ENCODE data around the gene ZMYND15. TPM values are rescaled to one million over a fixed set of nuclear protein-coding genes. Genes with fewer than 3 reads are reported as not detected.

The ZMYND15 gene
- total RNA-seq, 1 donor from 2014 or later: not detected

DNA sequence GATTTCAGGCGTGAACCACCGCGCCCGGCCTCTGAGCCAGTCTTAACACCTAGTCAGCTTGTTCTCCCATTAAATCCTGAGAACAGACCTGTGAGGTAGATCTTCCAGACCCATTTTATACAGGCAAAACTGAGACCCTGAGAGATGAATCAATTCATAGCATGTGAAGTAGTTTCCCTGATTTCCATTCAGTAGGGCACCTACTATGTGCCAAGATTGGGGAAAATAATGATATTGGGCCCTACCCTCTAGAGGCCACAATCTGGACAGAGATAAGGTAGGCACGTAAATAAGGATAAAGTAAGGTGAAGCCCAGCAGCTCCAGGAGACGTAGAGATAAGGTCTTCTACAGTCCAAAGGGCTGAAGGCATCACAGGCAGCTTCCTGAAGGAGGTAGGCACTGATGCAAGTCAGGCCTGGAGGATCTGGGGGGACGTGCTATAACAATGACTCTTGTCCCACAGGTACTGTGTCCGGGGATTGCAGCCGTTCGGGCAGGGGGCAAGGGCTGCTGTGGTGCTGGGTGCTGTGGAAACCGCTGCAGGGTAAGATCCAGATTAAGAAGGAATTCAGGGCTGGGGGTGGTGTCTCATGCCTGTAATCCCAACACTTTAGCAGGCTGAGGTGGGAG, 40.8 kb downstream of the ZMYND15 start:
- Histone ChIP-seq H3K4me2 (no peak overlapping the region), H3K9me3 (ENCODE audit: low read depth) (no peaks in the 10 kb centered on the region), H3K4me3 (no peak overlapping the region), H3K27ac (no peak overlapping the region), H3K27me3 (peaks cover 39% of the 10 kb centered on the region), H4K20me1 (ENCODE audit: low read depth) (no peaks in the 10 kb centered on the region), H2AFZ (replicated peaks) (no peak overlapping the region), H3F3A (ENCODE audit: low read depth) (no peaks in the 10 kb centered on the region), H3K9ac (no peak overlapping the region), H3K79me2 (ENCODE audit: low read depth) (no peaks in the 10 kb centered on the region), H3K36me3 (no peaks in the 10 kb centered on the region), H3K4me1 (no peaks in the 10 kb centered on the region)
- Mint-ChIP-seq H3K9me3 (no peaks in the 10 kb centered on the region), H3K27ac (no peak overlapping the region), H3K36me3 (no peaks in the 10 kb centered on the region), H3K4me1 (no peaks in the 10 kb centered on the region), H3K4me3 (no peak overlapping the region), H3K27me3 (ENCODE audit: insufficient read depth, low read depth) (peaks cover 9% of the 10 kb centered on the region)
- TF ChIP-seq, protein P1, sequence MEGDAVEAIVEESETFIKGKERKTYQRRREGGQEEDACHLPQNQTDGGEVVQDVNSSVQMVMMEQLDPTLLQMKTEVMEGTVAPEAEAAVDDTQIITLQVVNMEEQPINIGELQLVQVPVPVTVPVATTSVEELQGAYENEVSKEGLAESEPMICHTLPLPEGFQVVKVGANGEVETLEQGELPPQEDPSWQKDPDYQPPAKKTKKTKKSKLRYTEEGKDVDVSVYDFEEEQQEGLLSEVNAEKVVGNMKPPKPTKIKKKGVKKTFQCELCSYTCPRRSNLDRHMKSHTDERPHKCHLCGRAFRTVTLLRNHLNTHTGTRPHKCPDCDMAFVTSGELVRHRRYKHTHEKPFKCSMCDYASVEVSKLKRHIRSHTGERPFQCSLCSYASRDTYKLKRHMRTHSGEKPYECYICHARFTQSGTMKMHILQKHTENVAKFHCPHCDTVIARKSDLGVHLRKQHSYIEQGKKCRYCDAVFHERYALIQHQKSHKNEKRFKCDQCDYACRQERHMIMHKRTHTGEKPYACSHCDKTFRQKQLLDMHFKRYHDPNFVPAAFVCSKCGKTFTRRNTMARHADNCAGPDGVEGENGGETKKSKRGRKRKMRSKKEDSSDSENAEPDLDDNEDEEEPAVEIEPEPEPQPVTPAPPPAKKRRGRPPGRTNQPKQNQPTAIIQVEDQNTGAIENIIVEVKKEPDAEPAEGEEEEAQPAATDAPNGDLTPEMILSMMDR (IDR thresholded peaks at IDR 0.05): no peak
- TF ChIP-seq EZH2 (IDR thresholded peaks at IDR 0.05) (no peak), EZH2phosphoT487 (IDR thresholded peaks at IDR 0.05) (no peak)
- DNase-seq (ENCODE audit: low spot score): no peak

DNA sequence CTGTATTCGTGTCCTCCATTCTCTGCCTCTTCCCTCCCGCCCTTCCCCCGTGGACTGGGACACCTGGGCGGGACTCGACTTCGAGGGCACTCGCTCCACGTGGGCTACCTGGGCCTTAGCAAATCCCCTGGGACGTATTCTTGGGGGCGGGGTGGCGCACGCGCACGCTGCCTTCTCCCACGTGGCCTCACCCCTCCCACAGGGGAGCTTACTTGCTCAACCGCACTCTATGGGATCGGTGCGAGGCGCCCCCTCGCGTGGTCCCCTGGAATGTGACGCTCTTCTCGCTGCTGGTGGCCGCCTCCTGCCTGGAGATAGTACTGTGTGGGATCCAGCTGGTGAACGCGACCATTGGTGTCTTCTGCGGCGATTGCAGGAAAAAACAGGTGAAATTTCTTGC, 43.0 kb downstream of the ZMYND15 start:
- no peak for DNase-seq (ENCODE audit: low spot score)
- H2AFZ ChIP-seq (replicated peaks): no peak overlapping the region
- H3K27me3 Mint-ChIP-seq (ENCODE audit: insufficient read depth, low read depth): peaks cover 10% of the 10 kb centered on the region

DNA sequence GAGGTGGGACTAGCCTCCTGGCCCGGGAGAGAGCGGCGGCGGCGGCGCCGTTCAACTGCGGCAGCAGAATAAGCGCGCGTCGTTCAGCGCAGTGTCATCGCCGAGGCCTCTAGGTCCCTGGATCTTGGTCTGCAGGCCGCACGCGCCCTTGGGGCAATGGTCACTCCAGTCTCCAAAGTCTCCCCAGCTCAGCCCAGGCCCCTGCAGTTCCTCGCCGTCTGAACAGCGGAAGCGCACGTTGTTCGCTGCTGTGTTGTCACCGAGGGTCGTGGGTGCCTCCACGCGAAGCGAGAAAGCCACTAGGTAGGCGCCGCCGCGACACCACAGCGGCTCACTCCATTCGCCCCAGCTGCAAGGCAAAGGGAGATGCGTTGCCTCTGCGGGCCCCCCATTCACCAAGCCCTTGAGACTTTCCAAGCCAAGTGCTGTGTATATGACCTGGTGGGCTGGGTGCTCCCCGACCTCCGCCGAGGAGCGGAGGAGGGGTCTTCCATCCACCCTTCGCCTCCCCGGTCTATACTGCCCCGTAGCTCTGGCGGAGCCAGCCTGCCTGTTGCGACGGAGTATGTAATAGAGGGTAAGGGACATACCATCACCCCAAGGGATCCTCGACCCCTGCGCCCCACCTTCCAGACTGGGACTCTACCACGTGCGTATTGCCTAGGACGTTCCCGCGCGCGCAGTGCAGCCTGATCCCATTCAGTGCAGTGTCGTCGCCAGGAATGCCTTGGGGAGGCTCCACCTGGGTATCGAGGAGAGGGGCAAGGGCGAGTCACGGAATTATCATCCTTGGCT, 45.9 kb downstream of the ZMYND15 start:
- no peak overlapping the region for H3K27ac Mint-ChIP-seq
- Histone ChIP-seq H3K36me3 (no peaks in the 10 kb centered on the region), H3F3A (ENCODE audit: low read depth) (peaks cover 37% of the 10 kb centered on the region), H4K20me1 (ENCODE audit: low read depth) (peaks cover 9% of the 10 kb centered on the region), H3K27ac (no peak overlapping the region), H3K9me3 (ENCODE audit: low read depth) (no peaks in the 10 kb centered on the region), H3K79me2 (ENCODE audit: low read depth) (no peaks in the 10 kb centered on the region), H3K4me1 (peaks cover 13% of the 10 kb centered on the region), H3K4me3 (no peak overlapping the region), H3K4me2 (peak overlapping the region; percentile 53), H2AFZ (replicated peaks) (no peak overlapping the region), H3K9ac (no peak overlapping the region), H3K27me3 (peaks cover 82% of the 10 kb centered on the region)
- peaks cover 8% of the 10 kb centered on the region for H3K4me1 Mint-ChIP-seq
- no peak overlapping the region for H3K4me3 Mint-ChIP-seq
- DNase-seq (ENCODE audit: low spot score): no peak
- H3K9me3 Mint-ChIP-seq: no peaks in the 10 kb centered on the region
- H3K27me3 Mint-ChIP-seq (ENCODE audit: insufficient read depth, low read depth): peaks cover 15% of the 10 kb centered on the region
- TF ChIP-seq EZH2phosphoT487 (IDR thresholded peaks at IDR 0.05): no peak
- H3K36me3 Mint-ChIP-seq: no peaks in the 10 kb centered on the region

More for the DNA sequence above, 43.0 kb downstream of the ZMYND15 start:
- Mint-ChIP-seq H3K4me1 (peaks cover 3% of the 10 kb centered on the region), H3K9me3 (no peaks in the 10 kb centered on the region), H3K4me3 (no peak overlapping the region), H3K27ac (no peak overlapping the region), H3K36me3 (no peaks in the 10 kb centered on the region)
- no peaks in the 10 kb centered on the region for H3K36me3 ChIP-seq
- no peaks in the 10 kb centered on the region for H3K9me3 ChIP-seq (ENCODE audit: low read depth)
- H3K4me3 ChIP-seq: no peak overlapping the region
- TF ChIP-seq EZH2phosphoT487 (IDR thresholded peaks at IDR 0.05): no peak
- TF ChIP-seq, protein P1 (IDR thresholded peaks at IDR 0.05): peak; percentile 11
- H3K27ac ChIP-seq: no peak overlapping the region
- peaks cover 61% of the 10 kb centered on the region for H3K27me3 ChIP-seq
- no peak overlapping the region for H3K9ac ChIP-seq
- H4K20me1 ChIP-seq (ENCODE audit: low read depth): no peaks in the 10 kb centered on the region
- H3K4me2 ChIP-seq: no peak overlapping the region
- no peaks in the 10 kb centered on the region for H3K79me2 ChIP-seq (ENCODE audit: low read depth)
- peaks cover 11% of the 10 kb centered on the region for H3K4me1 ChIP-seq
- peaks cover 10% of the 10 kb centered on the region for H3F3A ChIP-seq (ENCODE audit: low read depth)

DNA sequence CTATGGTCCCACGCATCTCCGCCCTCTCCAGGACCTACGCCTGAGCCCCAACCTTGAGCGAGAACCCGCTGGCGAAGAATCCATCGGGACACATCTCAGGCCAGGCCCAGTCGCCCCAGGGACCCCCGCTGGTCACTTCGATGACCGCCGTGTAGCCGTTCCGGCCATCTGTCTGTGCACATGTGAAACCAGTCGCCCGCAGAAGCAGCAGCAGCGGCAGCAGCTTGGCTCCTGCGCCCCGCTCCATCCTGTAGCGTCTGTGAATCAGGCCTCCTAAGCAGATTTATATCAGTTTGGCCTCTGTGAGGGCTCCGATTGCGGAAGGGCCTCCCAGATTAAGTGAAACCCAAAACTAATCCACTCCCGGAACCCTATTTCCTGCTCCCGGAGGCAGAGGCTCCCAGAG, 46.5 kb downstream of the ZMYND15 start, which contains the start of gene VMO1:
TSS of gene VMO1 (minus strand) at position 259 of the 406 bp plus-strand sequence. CDS start at position 247, 12 bp downstream.
- DNase-seq (ENCODE audit: low spot score): peak; percentile 45
- H3F3A ChIP-seq (ENCODE audit: low read depth): peaks cover 38% of the 10 kb centered on the region
- peaks cover 88% of the 10 kb centered on the region for H3K27me3 ChIP-seq
- no peak within 1 kb of the TSS for H3K27ac Mint-ChIP-seq
- H3K27ac ChIP-seq: no peak within 1 kb of the TSS
- H3K27me3 Mint-ChIP-seq (ENCODE audit: insufficient read depth, low read depth): peaks cover 19% of the 10 kb centered on the region
- peak within 1 kb of the TSS; percentile 1 for H3K4me3 ChIP-seq
- peak within 1 kb of the TSS; percentile 53 for H3K4me2 ChIP-seq
- no peak within 1 kb of the TSS for H3K4me3 Mint-ChIP-seq
- H3K79me2 ChIP-seq (ENCODE audit: low read depth): no peaks in the 10 kb centered on the region
- peaks cover 13% of the 10 kb centered on the region for H3K4me1 ChIP-seq
- no peaks in the 10 kb centered on the region for H3K9me3 Mint-ChIP-seq
- no peak for TF ChIP-seq EZH2phosphoT487 (IDR thresholded peaks at IDR 0.05)
- TF ChIP-seq, protein P1 (IDR thresholded peaks at IDR 0.05): no peak
- TF ChIP-seq EZH2 (IDR thresholded peaks at IDR 0.05): no peak
- no peaks in the 10 kb centered on the region for H3K36me3 Mint-ChIP-seq
- H4K20me1 ChIP-seq (ENCODE audit: low read depth): peaks cover 9% of the 10 kb centered on the region
- H3K36me3 ChIP-seq: no peaks in the 10 kb centered on the region
- H3K4me1 Mint-ChIP-seq: peaks cover 11% of the 10 kb centered on the region
- no peak within 1 kb of the TSS for H3K9ac ChIP-seq
- no peak within 1 kb of the TSS for H2AFZ ChIP-seq (replicated peaks)
- H3K9me3 ChIP-seq (ENCODE audit: low read depth): no peaks in the 10 kb centered on the region
